SKM-1 (cell line): Measurements from ENCODE around the gene SBF2.
"Not testable (repeated sequence)": the region's sequence is repeated elsewhere in the genome, so short reads cannot be mapped to it uniquely, and the experiment has no call there.

Source experiments
- DNase-seq: peaks from one replicate; lab custom pipeline; 2025; ENCODE audit not compliant: unreplicated experiment; lab: John Stamatoyannopoulos, UW

SBF2 gene

DNA sequence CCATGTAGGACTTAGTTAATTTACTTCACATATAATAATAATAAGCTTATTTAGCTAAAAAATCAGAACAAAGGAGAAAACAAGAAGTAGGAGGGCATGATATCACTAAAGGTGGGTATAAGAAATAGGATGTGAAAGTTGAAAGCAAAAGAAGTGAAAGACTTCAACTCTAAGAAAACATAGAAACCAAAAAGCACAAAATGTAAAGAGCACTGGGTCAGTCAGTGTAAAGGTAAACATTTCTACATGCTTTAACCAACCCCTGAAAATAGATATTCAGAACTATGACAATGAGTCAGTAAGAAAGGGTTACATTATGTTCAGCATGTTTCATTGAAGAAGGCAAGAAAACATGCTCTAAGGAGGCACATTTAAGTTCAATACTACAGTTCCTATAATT is 331.3 kb downstream of the SBF2 start:
- DNase-seq = no peak

DNA sequence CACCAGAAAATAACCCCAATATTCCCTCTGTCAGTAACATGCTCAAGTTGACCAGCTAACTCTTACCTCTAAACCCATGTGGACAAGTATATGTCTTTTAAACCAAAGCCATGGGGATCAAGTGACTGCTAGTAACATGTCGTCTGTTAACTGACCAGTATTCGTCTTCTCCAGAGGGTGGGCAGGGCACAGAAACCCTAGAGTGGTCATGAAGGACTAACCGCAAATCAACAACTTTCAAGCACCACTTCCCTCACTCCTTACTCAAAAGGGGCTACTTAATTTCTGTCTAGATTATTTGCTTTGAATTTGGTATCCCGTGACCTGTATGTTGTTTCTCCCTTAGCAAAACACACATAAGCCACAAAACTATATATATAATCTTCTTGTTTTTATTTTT is 336.9 kb downstream of the SBF2 start:
- DNase-seq = no peak

DNA sequence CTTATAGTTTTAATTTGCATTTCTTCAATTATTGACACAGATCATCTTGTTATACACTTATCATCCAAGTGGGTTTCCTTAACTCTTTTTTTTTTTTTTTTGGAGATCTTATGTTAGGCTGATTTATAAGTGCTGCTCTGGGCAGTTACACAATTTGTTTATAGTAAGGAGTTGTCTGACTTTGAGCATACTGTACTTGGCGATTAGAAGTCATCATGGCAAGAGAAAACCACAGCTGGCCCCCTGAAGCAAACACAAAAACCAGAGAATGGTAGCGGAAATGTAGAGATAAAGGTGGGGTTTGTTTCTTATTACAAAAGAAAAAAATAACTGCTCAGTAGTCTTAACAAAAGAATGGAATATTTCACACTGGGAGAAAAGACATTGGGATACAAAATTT is 337.5 kb downstream of the SBF2 start:
- no peak for DNase-seq

DNA sequence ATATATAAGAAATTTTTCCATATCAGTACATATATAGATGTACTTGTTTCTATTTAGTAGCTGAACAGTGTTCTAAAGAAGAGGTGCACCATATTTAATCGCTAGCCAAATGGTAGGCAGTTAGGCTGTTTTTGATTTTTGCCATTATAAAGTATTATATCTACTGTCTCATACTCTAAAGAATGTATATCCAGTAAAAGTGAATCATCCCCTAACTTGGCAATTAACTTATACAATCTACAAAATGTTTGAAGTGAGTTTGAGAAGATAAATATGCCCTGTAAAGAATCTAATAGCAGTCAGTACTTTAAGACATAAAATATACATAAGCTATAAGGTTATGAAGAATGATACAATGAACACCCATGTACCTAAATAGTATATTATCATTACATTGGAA is 338.6 kb downstream of the SBF2 start:
- DNase-seq = no peak

DNA sequence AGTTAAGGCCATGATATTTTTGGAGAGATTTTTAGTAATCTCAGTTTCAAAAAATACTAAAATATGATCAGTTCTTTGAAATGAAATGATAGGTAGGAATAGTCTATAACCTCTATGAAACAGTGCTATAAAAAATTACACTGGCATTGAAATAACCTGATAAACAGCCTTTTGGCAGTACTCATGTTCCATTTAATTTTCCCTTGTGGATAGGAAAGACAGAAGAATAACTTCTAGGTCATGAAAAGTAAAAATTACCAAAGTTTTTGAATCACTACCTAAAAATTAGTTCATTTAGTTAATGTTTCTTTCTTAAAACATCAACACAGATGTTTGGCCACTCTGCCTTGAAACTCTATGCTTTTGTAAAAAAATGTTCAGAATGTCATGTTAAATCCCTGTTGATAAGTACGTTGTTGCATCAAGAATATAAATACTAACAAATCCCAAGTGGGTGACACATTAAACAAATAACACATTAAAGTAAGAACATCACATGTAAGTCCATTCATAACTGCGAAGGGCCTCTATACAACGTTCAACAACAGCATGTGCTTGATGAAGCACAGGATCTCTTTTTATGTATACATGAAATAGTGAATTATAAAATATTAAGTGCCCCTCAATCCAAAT is 339.9 kb downstream of the SBF2 start:
- DNase-seq = no peak

DNA sequence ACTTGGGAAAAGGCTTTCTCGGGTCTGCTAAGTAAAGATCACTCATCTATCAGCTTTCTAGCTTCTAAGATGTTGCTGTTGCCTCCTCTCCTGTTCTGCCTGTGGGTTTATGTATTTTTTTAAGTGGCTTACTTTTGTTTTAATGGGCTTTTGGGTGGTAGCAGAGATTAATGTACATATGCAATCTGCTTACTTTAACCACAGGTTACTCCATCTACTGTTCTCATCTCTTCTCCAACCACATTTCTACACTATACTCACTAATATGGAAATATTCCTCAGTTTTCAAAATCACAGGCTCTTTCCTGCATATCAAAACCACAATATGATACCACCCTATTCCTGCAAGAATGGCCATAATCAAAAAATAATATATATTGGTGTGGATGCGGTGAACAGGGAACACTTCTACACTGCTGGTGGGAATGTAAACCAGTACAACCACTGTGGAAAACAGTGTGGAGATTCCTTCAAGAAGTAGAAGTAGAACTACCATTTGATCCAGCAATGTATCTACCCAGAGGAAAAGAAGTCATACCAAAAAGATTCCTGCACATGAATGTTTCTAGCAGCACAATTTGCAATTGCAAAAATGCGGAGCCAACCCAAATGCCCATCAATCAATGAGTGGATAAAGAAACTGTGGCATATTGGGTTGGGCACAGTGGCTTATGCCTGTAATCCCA is 341.4 kb downstream of the SBF2 start:
- DNase-seq = no peak

DNA sequence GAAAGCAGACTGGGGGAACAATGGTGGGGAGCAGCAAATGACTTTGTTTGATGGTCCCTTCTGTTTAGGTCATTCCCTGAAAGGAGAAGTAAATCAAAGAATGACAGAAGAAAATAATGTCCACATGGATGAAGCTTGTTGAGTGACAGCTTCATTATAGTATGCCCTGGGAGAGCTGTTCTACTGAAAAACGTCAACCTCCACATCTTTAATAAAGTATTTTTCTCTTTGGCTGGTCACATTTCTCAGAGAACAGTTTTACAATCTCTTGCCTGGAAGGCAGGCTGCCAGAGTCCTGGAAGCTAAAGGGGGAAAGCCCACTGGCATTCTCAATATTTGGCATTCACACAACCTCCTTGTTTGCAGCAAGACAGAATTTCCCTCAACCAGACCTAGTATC is 342.2 kb downstream of the SBF2 start:
- DNase-seq = no peak

DNA sequence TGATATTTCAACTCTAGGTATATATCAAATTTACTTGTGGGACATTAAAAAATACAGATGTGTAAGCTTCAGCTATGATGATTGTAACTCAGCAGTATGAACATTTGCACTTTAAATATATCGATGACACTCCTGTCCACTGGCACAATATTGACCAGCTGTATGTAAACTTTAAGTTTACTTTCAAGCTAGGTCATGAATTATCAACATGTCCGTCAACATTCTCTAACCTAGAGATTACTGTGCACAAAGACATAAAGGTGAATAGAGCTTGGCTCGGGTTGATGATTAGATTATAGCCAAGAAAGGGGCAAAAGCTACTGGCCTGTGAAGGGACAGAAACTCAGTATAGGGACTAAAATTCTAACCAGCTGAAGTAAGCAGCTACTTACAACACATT is 343.6 kb downstream of the SBF2 start:
- DNase-seq = no peak

DNA sequence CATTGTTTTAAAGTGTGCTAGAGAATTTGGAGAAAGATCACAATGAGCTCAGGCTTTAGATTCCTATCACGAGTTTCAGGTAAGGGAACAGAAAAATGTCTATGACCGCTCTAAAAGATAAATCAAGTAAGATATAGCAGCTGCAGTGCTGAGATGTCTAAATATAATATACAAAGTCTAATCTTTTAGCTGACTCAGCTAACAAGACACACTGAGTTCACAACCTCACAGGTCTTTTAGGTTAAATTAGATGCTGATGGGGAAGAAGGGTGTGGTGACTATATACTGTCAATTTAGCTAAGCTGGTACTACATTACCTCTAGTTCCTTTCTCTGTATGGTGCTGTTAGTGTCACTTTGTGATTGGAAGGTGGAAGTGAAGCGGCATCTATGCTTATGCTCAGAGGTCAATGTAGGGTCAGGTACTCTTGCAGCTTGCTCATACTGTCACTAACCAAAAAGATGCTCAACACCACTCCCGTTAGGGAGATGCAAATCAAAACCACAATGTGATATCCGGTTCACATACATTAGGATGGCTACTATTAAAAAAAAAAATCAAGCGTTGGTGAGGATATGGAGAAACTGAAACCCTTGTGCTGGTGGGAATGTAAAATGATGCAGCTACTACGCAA is 346.7 kb downstream of the SBF2 start:
- no peak for DNase-seq

DNA sequence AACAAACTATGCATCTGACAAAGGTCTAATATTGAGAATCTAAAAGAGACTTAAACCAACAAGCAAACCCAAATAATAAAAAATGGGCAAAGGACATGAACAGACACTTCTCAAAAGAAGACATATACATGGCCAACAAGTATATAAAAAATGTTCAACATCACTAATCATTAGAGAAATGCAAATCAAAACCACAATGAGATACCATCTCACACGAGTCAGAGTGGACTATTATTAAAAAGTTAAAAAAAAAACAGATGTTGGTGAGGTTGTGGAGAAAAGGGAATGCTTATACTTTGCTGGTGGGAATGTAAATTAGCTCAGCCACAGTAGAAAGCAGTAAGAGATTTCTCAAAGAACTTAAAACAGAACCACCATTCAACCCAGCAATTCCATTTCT is 348.3 kb downstream of the SBF2 start:
- not testable (repeated sequence) for DNase-seq

DNA sequence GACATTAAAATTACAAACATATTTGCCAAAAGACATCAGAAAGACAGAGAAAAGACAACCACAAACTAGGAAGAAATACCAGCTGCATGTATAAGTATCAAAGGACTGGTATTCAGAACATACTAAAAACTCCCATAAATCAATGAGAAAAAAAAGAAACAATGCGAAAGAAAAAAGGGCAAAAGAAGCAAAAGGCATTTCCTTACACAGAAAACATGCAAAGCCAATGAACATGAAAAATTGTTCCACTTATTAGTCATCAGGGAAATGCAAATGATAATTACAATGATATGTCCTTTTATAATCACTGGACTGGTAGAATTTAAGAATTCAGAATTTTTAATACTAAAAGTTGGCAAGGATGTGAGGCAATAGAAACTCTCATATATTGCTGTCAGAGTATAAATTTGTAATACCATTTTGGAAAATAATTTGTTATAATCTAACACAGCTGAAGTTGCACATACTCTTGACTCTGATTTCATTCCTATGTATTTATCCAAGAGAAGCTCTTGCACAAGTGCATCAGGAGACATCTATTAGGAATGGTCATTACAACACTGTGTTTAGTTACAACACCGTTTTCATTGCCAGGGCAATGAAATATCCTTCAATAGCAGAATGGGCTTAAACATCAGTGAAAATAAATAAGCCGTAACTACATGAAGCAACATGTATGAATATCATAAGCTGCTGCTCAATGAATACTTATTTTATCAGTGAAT is 350.5 kb downstream of the SBF2 start:
- DNase-seq = no peak

DNA sequence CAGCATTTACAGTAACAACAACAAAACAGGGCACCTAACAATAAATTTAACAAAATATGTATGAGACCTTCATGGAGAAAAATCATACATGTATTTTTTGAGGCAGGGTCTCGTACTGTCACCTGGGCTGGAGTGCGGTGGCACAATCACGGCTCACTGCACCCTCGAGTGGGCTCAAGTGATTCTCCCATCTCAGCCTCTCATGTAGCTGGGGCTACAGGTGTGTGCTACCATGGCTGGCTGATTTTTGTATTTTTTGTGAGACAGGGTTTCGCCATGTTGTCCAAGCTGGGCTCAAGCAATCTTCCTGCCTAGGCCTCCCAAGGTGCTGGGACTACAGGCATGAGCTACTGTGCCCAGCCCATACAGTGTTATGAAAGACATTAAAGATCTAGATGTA is 352.0 kb downstream of the SBF2 start:
- no peak for DNase-seq

DNA sequence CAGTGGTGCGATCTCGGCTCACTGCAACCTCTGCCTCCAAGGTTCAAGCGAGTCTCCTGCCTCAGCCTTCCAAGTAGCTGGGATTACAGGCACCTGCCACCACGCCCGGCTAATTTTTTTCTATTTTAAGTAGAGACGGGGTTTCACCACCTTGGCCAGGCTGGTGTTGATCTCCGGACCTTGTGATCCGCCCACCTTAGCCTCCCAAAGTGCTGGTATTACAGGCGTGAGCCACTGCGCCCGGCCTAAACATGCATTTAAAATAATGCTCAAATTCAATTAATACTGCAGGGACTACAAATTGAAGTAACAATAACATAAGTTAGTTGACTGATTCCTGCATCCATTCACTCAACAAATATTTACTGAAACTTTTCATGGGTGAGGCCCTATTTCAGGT is 354.9 kb downstream of the SBF2 start:
- DNase-seq = not testable (repeated sequence)

DNA sequence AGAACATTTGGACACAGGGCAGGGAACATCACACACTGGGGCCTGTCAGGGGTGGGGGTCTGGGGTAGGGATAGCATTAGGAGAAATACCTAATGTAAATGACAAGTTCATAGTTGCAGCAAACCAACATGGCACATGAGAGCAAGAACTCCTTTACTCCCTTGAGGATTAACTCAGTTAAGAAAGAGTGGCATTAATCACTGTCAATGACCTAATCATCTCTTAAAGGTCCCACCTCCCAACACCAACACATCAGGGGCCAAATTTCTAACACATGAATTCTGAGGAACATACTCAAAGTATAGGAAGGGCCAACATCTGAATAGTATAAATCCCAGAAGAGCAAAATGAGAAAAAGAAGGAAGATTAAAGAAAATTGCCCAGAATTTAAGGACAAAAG is 357.3 kb downstream of the SBF2 start:
- no peak for DNase-seq

DNA sequence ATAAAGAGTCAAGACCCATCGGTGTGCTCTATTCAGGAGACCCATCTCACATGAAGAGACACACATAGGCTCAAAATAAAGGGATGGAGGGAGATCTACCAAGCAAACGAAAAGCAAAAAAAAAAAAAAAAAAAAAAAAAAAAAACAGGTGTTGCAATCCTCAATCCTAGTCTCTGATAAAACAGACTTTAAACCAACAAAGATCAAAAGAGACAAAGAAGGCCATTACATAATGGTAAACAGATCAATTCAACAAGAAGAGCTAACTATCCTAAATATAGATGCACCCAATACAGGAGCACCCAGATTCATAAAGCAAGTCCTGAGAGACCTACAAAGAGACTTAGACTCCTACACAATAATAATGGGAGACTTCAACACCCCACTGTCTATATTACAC is 361.2 kb downstream of the SBF2 start:
- not testable (repeated sequence) for DNase-seq

DNA sequence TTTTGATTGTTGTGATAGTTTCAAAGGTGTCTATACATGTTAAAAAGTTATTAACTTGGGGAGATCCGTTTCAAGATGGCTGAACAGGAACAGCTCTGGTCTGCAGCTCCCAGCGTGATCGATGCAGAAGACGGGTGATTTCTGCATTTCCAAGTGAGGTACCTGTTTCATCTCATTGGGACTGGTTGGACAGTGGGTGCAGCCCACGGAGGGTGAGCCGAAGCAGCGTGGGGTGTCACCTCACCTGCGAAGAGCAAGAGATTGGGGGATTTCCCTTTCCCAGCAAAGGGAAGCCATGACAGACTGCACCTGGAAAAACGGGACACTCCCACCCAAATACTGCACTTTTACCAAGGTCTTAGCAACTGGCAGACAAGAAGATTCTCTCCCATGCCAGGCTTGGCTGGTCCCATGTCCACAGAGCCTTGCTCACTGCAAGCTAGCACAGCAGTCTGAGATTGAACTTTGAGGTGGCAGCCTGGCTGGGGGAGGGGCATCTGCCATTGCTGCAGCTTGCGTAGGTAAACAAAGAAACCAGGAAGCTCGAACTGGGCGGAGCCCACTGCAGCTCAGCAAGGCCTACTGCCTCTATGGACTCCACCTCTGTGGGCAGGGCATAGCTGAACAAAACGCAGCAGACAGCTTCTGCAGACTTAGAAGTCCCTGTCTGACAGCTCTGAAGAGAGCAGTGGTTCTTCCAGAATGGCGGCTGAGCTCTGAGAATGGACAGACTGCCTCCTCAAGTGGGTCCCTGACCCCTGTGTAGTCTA is 363.3 kb downstream of the SBF2 start:
- DNase-seq = not testable (repeated sequence)

DNA sequence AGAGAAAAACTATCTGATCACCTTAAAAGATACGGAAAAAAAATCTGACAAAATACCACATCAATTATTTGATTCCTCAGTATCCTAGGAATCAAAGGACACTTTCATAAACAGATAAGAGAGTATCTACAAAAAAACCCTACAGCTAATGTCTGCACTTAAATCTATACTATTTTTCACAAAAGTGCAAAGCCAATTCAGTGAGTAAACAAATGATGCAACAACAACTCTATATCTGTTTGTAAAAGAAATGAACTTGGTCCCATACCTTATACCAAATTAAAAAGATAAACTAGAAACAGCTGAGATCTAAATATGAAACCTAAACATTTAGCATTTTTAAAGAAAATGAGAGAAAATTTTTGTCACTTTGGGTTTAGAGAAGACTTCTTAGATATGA is 366.3 kb downstream of the SBF2 start:
- no peak for DNase-seq

DNA sequence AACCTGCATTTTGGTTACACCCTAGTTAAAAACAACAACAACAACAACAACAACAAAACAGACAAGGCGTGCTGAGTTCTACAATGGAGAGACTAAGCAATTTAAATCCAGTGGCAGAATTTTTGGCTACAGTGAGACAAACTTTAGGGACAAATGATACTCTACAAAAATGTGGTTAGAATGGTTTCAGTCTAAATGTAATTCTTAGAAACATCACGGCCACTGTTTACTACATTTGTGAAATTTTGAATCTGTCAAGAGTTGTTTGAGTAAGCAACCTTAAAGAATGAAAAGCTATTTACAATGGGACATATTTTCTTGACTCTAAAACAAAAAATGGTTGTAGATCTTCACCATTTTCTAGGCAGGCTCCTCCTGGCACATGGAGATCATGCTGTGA is 370.7 kb downstream of the SBF2 start:
- DNase-seq = no peak

DNA sequence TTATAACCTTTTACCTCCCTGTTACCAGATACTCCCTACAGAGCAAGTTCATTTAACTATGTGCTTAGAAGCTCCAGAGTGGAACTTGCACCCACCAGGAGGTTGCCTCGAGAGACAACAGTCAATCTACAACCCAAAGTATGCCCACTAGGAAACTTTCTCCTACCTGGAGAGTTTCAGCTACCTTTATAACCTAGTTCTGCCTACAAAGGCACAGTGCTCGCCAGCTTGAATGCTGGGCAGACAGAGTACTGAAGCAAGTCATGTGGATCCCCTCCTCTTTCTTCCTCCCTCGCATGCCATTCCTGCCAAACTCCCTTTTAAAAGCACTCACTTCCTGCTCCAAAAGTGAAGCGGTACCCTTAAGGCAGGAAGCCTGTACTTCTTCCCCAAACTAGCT is 371.2 kb downstream of the SBF2 start:
- no peak for DNase-seq

DNA sequence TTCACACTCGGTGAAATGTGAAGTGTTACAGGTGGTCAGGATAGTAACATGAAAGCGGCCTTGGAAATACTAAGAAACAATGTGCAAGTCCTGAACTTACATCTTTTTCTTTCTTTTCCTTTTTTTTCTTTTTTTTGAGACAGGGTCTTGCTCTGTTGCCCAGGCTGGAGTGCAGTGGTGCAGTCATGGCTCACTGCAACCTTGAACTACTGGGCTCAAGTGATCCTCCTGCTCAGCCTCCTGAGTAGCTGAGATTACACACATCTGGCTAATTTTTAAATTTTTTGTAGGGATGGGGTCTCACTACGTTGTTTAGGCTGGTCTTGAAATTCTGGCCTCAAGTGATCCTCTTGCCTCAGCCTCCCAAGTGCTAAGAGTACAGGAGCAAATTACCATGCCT is 377.5 kb downstream of the SBF2 start:
- DNase-seq = no peak

DNA sequence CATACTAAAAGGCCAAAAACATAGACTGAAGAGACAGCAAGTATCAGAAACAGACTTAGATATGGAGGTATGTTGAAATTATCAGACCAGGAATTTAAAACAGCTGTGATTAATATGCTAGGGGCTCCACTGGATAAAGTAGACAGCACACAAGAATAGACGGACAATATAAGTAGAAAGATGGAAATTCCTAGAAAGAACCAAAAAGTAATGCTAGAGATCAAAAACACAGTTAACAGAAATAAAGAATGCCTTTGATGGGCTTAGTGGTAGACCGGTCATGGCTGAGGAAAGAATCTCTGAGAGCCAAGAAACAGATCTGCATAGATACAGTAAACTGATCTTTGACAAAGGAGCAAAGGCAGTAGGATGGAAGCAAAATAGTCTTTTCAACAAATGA is 380.0 kb downstream of the SBF2 start:
- no peak for DNase-seq
